Measurements from ENCODE around the gene PIEZO2.

GRCh38 chr18:11047817-11048216 lies 101.6 kb downstream of the PIEZO2 start:
- no peak for TF ChIP-seq CTCF (IDR thresholded peaks at IDR 0.05; ENCODE audit: poor library complexity)
- no peak for TF ChIP-seq EZH2 (IDR thresholded peaks at IDR 0.05; ENCODE audit: borderline replicate concordance)
- no peak for TF ChIP-seq EZH2phosphoT487 (IDR thresholded peaks at IDR 0.05; ENCODE audit: low read depth, severe bottlenecking, unreplicated experiment)

Measured in hepatocyte (in vitro differentiated cells).